HG02938 (cell line): Measurements from ENCODE around the gene SPDYE16.
"Not testable (repeated sequence)": the region's sequence is repeated elsewhere in the genome, so short reads cannot be mapped to it uniquely, and the experiment has no call there.

Source experiments
- ATAC-seq: cut with Tn5 transposase; IDR thresholded peaks from one replicate; pipeline ENCODE4 v1.9.1; 2021; ENCODE audit warnings: mild to moderate bottlenecking, moderate library complexity; ENCODE audit not compliant: unreplicated experiment

Gene SPDYE16

DNA sequence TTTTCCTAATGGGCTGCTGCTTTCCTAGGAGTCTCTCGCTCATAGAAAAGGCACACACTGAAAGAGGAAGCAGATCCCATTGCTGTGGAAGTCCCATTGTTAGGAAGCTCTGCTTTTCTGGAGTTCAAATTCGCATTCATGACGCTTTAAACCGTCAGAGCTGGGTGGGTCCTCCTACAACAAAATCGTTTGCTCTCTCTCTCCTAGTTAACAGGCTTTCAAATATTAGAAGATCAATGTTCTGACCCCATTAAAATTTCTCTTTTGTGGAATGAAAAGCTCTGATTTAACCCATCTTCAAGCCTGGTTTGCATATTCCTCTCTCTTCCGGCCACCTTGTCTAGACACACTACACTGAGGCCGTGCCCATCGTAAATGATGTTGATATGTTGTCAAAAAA, at the start of gene SPDYE16:
SPDYE16 (minus strand) TSS at position 101 of the 400 bp plus-strand sequence. CDS start 1,838 bp downstream, outside the sequence.
- ATAC-seq: not testable (repeated sequence)

DNA sequence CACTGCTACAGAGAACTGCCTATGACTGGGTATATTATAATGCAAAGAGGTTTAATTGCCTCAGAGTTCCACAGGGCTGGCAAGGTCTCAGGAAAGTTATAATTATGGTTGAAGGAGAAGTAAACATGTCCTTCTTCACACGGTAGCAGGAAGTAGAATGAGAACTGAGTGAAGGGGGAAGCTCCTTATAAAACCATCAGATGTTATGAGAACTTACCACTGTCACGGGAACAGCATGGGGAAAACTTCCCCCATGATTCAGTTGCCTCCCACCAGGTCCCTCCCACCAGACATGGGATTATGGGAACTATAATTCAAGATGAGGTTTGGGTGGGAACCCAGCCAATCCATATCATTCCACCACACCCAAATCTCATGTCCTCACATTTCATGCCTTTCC, 49.6 kb upstream of the SPDYE16 start:
- ATAC-seq: not testable (repeated sequence)

GRCh38 chr7:76591602-76592304, 48.7 kb upstream of the SPDYE16 start:
- ATAC-seq: peak; percentile 77

DNA sequence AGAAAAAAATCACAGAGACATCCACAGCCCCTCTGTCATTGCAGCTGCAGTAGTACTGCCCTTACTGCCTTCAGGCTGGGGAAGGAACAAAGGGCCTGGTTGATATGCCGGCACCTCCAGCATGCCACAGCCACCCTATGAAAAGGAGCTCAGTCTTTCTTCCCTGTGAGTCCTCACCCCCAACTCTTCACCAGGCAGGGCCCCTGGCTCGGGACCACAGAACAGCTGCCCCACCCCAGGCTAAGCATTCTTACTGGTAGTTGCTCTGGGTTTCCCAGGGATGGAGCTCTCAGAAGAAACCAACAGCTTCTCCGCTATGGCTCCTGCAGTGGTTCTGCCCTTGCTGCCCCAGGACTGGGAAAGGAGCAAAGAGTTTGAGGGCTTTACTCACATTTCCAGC, 47.9 kb upstream of the SPDYE16 start:
- not testable (repeated sequence) for ATAC-seq

GRCh38 chr7:76588586-76588985, 45.5 kb upstream of the SPDYE16 start:
- ATAC-seq: not testable (repeated sequence)

DNA sequence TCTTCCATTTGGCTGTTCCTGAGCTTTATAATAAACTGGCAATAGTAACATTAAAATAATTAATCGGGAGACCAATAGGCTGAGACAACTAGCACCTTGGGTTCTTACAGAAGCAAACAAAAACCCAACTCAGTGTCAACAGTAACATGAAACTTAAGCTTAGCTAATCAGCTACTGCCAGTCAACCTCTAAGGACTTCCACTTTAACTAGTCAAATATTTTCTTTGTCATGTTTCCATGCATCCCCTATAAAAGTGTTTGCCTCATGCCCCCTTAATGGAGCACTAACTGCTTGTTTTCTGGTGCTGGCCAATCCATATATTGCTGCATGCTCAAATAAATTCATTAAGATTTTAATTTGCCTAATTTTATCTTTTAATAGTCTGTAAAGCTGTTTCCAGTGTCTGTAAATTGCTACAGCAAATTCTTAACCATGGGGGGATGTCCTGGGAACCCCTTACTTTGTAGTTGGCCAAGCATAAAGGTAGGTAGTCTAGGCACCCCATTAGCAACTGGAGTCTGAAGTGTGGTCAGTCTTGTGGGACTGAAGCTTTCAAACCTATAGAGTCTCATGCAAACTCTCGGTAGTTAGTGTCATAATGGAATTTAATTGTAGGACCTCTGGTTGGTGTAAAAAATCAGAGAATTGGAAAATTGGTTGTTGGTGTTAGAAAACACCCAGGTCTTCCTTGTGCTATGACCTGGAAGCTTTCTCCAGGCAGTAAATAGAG, 43.7 kb upstream of the SPDYE16 start:
- ATAC-seq: not testable (repeated sequence)

GRCh38 chr7:76583636-76584281, 40.7 kb upstream of the SPDYE16 start:
- not testable (repeated sequence) for ATAC-seq

DNA sequence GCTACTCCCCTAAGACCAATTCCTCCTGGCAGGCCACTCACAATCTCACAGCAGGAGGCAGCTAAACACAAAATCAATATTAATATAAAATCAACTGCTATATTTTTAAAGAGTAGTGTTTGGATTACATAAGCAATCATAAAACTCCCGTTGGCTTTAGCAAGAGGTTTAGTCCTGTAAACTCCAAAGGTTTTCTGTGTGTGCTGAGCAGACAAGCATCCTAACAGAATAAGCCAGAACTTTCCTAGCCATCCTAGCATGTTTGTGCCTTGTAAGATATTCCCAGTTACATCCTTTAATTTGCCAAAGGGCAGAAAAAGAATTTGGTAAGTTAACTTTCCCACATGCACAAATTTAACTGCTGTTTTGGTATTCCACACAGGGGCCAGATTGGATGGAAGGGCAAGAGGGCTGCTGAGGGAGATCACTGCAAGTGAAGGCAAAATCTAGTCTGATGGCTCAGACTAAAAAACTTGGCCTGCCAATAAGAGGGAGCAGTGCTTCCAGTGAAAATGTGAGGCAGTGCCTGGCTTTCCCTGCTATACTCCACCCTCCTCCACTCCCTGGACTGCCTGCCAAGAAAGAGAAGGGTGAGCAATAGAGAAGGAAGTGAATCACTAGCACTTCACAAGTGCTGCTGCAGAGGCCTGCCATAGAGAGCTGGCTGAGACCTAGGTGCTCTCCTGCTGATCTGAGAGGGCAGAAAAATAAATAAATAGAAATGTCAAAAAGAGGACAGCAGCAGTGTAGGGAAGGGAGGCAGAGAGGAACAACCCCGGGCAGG, 39.9 kb upstream of the SPDYE16 start:
- not testable (repeated sequence) for ATAC-seq

DNA sequence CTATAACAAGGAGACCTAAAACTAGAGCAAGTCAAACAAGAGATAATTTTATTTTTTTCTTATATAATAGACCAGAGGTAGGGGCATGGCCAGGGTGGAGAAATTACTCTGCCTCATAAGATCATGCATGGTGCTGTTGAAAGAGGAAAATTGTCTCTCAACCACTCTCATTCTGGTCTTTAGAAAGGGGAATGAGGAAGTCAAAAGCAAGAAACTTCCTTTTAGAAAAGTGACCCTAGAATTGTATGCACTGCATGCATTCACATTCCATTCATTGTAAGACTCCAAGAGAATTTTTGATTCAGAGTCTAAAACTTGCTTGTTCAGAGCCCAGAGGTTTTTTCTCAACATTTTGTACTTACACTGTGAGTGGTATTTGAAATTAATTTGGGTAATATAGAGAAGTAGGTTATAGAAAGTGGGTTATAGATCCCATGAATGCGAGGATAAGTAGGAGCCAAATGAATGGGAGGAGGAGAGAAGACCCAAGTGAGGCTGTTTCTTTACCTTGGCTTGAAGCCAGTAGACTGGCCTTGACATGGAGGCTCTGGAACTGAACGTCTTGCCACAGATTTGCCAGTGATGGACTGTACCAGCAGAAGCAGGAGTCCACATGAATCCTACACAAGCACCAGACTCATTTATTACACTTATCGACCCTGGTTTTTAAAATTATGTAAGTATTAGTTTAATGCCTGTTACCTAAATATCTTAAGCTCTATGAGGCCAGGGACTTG, 33.0 kb upstream of the SPDYE16 start:
- ATAC-seq: not testable (repeated sequence)

- not testable (repeated sequence) for ATAC-seq
Measured at GRCh38 chr7:76575431-76575830, 32.3 kb upstream of the SPDYE16 start.

DNA sequence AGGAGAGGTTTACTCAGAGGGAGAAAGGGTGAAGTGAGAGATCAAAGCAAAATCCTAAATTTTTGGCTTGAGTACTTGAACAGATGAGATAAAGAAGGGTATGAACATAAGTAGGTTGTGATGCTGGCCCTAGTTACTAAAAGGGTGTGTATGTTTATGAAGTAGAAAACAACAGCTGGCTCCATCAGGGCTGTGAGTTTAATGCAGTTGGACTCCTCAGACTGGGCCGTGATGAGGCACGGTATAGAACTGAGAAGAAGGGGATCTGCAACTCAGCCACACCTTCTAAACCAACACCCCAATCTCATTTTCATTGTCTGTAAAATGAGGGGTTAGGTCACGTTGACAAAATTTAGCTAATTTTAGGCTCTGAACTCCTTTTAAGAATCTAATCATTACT, 29.2 kb upstream of the SPDYE16 start:
- ATAC-seq: not testable (repeated sequence)

DNA sequence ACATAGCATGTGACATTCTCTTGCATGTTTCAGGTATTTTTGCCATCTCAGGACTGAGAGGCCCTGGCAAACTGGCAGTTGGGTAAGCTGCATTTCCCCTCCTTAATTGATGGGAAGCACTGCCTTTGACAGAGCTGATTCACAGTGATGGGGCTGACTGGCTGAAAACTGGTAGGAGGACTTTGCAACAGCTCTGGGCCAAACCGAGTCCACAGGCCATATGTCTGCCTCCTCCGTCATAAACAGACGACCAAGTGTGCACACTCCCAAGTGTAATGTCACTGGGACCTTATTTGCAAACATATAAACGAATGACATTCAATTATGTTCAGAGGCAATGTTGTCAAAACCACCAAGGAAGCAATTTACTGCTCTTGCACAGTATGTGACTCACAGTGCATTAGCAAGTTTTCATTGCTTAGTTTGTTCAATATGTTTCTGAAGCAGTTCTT, 27.3 kb upstream of the SPDYE16 start:
- ATAC-seq: not testable (repeated sequence)

GRCh38 chr7:76568742-76569141, 25.6 kb upstream of the SPDYE16 start:
- not testable (repeated sequence) for ATAC-seq

DNA sequence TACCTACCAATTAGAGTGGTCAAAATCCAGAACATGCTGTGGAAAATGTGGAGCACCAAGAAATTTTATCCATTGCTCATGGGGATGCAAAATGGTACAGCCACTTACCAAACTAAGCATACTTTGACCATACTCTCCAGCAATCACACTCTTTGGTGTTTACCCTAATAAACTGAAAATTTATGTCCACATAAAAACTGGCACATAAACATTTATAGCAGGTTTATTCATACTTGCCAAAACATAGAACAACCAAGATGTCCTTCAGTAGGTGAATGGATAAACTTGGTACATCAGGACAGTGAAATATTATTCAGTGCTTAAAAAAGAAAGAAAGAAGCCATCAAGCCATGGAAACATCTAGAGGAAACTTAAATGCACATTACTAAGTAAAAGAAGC, 24.7 kb upstream of the SPDYE16 start:
- not testable (repeated sequence) for ATAC-seq

DNA sequence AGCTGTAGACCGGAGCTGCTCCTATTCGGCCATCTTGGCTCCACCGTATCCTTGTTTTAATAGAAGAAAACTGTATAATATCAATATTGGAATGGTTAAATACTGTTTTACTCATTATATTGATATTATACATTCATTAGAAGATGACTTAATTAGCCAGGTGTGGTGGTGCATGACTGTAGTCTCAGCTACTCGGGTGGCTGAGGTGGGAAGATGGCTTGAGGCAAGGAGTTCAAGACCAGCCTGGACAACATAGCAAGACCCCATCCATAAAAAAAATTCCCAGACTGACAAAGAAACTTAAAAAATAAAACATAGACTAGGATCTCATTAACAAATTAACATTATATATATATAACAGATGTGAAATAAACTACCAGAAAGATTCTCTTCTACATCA, 24.2 kb upstream of the SPDYE16 start:
- not testable (repeated sequence) for ATAC-seq

DNA sequence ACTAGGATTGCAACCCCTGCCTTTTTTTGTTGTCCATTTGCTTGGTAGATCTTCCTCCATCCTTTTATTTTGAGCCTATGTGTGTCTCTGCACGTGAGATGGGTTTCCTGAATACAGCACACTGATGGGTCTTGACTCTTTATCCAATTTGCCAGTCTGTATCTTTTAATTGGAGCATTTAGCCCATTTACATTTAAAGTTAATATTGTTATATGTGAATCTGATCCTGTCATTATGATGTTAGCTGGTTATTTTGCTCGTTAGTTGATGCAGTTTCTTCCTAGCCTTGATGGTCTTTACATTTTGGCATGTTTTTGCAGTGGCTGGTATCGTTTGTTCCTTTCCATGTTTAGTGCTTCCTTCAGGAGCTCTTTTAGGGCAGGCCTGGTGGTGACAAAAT, 21.9 kb upstream of the SPDYE16 start:
- ATAC-seq: not testable (repeated sequence)

DNA sequence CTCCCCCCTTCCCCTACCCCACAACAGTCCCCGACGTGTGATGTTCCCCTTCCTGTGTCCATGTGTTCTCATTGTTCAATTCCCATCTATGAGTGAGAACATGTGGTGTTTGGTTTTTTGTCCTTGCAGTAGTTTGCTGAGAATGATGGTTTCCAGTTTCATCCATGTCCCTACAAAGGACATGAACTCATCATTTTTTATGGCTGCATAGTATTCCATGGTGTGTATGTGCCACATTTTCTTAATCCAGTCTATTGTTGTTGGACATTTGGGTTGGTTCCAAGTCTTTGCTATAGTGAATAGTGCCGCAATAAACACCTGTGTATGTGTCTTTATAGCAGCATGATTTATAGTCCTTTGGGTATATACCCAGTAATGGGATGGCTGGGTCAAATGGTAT, 18.2 kb upstream of the SPDYE16 start:
- ATAC-seq: not testable (repeated sequence)

GRCh38 chr7:76560157-76560556, 17.1 kb upstream of the SPDYE16 start:
- not testable (repeated sequence) for ATAC-seq

DNA sequence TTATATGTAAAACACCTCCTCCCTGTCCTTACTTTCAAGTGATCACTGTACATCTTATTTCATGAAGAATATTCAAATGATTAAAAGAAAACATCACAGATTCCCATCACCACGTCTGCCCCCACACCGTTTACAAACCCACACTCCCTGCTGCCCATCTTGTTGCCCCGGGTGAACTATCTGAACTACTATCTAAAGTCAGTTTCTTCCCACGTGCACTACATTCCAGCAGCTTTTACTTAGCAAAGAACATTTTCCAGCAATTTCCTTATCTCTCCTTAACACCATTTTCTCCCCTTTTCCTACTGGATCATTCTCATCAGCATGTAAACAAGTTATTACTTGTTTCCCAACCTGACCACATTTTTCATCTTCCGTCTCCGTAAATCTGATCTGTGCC, 16.6 kb upstream of the SPDYE16 start:
- ATAC-seq: not testable (repeated sequence)

GRCh38 chr7:76551992-76552391, 8.9 kb upstream of the SPDYE16 start:
- not testable (repeated sequence) for ATAC-seq
